ENCODE results near the gene SLC22A1. TPM values are rescaled to one million over a fixed set of nuclear protein-coding genes. Genes with fewer than 3 reads are reported as not detected.

The SLC22A1 gene
- total and polyA plus RNA-seq, 2 of the 8 experiments (the other 6 are each of a cell fraction or from before 2014, with no cell fraction given): 0.12 to 0.45 TPM

GRCh38 chr6:160082627-160083026 is 39.0 kb upstream of the SLC22A1 start (continued):
- TF ChIP-seq POU5F1 (IDR thresholded peaks at IDR 0.05; ENCODE audit: low read depth, low read length) (no peak), KDM1A (IDR thresholded peaks at IDR 0.05; ENCODE audit: borderline replicate concordance, low read length) (no peak), SIN3A (conservative IDR thresholded peaks at IDR 0.05 in 1 of 2, IDR thresholded peaks at IDR 0.05 in 1 of 2; ENCODE audit: low read depth in 1 of 2, low read length in 2 of 2) (no peak), E2F6 (IDR thresholded peaks at IDR 0.05) (no peak)
